ENCODE data around the gene CCDC68.
"Not testable (repeated sequence)": the region's sequence is repeated elsewhere in the genome, so short reads cannot be mapped to it uniquely, and the experiment has no call there.

Gene CCDC68, protein sequence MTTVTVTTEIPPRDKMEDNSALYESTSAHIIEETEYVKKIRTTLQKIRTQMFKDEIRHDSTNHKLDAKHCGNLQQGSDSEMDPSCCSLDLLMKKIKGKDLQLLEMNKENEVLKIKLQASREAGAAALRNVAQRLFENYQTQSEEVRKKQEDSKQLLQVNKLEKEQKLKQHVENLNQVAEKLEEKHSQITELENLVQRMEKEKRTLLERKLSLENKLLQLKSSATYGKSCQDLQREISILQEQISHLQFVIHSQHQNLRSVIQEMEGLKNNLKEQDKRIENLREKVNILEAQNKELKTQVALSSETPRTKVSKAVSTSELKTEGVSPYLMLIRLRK
- long read RNA-seq, donor 1, result 0 reads
- long read RNA-seq, donor 2, result 0 reads
- long read RNA-seq, donor 3, result 0 reads
- long read RNA-seq, donor 4, result 0 reads
- long read RNA-seq, donor 5, full-length matches to known transcripts, result 3 of 3 reads
- long read RNA-seq, donor 5, partial matches to known transcripts, result 0 of 3 reads
- long read RNA-seq, donor 5, other reads (novel, unspliced or antisense), result 0 of 3 reads
- long read RNA-seq, donor 6, result 0 reads
- long read RNA-seq, donor 7, result 0 reads
- long read RNA-seq, donor 8, full-length matches to known transcripts, result 1 of 1 reads
- long read RNA-seq, donor 8, partial matches to known transcripts, result 0 of 1 reads
- long read RNA-seq, donor 8, other reads (novel, unspliced or antisense), result 0 of 1 reads

- DNase-seq, result peak; percentile 68
Measured at GRCh38 chr18:54958704-54959625, at the start of gene CCDC68. TSS of gene CCDC68 (minus strand) at chr18:54959461. CDS start at chr18:54942791, 16,670 bp downstream.

DNA sequence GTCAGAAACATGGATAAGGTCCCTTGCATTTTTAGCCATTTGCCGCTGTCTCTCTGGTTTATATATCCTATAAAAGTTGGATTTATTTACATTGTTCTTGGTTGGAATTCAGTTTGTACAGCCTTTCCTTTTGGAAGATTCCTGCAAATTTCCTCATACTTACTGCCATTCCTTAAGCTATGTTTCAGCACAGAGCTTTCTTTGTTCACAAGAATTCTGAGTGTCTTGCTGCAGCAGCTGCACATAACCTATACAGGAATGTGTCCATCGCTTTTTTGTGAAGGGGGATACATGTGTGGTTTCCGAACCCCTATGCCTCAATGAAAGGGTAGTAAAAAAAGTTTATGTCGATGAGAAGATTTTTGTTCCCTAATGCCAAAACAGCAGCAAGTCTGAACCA is 48.3 kb upstream of the CCDC68 start:
- DNase-seq, result no peak

GRCh38 chr18:55003695-55004094 is 44.4 kb upstream of the CCDC68 start:
- no peak for DNase-seq

DNA sequence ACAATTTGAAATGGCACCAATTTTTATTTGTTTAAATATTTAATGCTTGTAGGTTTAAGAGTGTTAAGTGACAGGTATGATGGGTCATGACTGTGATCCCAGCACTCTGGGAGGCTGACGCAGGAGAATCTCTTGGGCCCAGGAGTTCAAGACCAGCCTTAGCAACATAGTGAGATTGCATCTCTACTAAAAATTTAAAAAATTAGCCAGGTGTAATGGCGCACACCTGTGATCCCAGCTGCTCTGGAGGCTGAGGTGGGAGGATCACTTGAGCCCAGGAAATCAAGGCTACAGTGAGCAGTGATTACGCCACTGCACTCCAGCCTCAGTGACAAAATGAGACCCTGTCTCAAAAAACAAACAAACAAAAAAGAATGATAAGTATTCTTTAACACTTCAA is 43.0 kb upstream of the CCDC68 start:
- DNase-seq, result no peak

DNA sequence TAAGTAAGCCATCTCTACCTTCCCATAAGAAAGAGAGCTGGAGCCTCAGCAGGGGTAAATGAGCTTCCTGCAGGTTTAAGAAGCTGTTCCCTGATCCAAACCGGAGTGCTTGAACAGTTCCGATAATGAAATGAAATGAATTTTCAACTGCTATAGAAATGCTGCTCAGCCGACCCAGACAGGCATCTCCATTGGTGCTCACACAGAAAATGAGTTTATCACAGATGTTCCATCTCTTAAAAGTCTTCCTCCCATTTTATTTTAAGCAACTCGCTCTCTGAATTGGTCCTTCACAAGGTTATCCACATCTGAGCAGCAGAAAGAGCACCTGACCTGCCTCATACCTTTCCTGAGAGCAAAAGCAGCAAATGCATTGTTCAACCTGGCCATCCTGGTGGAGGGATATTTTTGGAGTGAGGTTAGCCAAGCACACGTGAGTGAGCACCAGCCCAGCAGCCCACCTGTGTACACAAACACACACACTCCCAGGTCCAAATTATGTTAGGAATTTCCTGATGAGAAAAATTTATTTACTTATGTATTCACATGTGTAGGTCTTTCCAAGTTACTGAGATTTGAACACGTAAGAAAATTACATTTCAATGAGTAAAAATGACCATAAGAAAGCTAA is 42.2 kb upstream of the CCDC68 start:
- DNase-seq, result no peak

GRCh38 chr18:55000529-55000928 is 41.3 kb upstream of the CCDC68 start:
- DNase-seq, result no peak

DNA sequence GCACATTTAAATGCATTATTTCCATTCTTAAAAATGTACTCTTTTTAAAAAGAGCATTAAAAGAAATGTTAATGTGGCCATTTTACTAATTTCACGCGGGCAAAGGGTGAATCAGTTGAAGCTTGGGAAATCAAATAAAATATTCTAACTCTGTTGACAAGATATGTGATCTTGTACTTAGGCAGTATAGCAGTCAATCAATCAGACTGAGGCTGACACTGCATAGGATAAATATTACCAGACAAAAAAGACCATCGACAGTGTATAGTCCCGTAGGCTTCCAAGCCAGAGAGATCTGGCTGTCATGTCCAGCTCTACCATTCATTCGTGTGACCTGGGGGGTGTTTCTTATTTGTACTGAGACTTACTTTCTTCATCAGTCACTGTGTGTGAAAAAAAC is 39.8 kb upstream of the CCDC68 start:
- no peak for DNase-seq

DNA sequence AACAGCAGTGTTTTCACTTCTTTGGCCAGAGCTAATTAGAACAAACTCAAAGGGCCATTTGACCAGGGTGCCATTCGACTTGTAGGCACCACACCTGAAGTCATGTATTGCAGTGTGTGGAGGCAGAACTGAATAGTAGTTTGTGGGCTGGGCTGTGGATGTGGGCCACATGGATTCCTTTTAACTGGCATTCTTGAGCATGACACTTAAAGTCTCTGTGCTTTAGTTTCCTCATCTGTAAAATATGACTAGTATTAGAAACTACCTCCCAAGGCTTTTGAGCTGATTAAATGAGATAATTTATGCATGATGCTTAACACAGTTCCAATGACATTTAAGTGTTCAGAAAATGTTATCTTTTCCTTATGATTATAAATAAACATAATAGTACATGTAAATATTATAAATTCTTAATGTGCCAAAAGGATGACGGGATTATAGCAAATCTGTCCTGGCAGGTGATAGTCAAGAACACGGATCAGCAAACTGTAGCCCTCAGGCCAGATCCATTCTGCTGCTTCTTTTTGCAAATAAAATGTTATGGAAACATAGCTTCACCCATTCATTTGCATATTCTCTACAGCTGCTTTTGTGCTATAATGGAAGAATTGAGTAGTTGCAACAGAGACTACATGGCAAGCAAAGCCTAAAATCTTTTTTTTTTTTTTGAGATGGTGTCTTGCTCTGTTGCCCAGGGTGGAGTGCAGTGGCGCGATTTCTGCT is 36.3 kb upstream of the CCDC68 start:
- DNase-seq, result no peak

DNA sequence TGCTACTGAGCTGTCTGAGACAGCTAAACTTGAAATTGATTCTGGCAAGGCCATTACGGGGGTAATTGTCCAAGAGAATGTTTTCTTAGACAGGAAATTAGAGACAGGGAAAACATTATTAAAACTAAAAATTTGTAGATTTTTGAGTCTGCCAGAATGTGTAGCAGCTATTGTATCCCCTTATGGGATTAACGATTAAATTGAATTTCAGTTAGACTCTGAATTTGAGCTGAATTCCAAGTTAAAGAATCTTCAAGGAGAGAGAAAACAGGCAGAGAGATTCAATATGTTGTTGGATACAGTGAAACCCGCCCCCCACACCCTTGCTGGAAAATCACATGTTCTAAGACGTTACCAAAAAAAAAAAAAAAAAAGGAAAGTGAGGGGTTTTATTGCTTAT is 32.7 kb upstream of the CCDC68 start:
- no peak for DNase-seq

- no peak for DNase-seq
Measured at GRCh38 chr18:54984908-54985307, 25.6 kb upstream of the CCDC68 start.

- no peak for DNase-seq
Measured at GRCh38 chr18:54983791-54984190, 24.5 kb upstream of the CCDC68 start.

DNA sequence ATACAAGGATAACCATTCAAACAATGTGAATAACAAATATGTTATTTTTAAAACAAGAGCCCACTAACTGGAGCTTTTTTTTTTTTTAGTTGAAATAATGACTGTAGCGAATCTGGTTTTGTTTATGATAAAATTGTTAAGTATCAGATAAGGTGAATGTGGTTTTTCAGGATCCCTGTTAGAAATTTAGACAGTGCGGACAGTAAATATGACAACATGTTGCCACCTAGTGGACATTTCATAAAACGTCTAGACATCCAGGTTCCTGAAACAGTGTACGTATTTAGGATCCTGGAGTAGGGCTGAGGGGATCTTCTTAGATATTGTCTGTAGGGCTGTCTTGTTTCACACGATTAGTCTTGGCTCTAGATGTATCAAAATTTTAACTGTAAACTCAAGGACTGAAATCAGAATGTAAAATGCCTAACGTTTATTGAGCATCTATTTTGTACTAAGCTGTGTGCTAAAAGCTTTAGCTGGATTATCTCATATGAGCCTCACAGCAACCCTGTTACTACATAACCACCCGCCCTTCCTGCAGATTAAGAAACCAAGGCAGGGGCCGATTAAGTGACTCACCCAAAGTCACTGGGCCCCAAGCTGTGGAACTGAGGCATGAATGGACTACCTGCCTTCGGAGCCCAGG is 23.9 kb upstream of the CCDC68 start:
- DNase-seq, result no peak

DNA sequence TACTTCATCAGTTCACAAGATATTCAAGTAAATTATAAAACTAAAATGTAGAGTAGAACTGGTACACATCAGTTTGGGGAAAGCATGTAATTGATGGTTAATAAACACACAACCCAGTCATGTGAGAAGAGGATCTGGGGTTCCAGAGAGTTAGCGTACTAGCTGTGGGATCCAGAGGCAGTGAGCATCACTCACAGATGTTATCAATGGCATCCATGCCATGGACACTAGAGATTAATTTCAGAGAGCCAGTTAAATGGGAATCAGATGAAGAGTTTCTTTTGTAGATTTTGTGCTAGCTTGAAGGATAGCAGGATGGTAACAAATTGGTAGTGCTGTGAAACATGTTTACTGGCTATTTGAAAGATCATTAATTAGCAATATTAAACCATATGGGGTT is 21.8 kb upstream of the CCDC68 start:
- DNase-seq, result no peak

GRCh38 chr18:54975598-54975997 is 16.3 kb upstream of the CCDC68 start:
- no peak for DNase-seq

DNA sequence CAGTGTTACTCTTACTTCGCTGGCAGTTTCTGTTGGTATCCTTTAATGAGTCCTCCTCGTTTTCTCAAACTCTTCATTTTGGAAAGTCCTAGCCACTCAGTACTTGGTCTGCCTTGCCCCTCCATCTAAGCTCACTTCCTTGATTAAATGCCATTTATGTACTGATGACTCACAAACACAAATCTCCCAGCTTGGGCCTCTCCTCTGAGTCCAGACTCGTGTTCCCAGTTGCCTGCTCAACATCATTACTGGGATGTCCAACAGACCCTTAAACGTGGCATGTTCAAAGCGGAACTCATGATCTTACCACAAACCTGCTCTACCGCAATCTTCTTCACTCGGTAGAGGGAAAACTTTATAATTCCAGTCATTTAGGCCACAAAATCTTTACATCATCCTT is 13.8 kb upstream of the CCDC68 start:
- DNase-seq, result no peak

DNA sequence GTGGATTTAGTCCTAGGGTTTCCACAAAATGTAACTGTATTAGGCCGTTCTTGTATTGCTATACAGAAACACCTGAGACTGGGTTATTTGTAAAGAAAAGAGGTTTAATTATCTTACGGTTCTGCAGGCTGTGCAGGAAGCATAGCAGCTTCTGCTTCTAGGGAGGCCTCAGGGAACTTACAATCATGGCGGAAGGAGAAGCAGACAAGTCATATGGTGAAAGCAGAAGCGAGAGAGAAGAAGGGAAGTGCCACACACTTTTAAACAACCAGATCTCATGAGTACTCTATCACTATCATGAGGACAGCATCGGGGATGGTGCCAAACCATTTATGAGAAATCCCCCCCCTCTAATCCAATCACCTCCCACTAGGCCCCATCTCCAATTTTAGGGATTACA is 9.5 kb upstream of the CCDC68 start:
- DNase-seq, result no peak

DNA sequence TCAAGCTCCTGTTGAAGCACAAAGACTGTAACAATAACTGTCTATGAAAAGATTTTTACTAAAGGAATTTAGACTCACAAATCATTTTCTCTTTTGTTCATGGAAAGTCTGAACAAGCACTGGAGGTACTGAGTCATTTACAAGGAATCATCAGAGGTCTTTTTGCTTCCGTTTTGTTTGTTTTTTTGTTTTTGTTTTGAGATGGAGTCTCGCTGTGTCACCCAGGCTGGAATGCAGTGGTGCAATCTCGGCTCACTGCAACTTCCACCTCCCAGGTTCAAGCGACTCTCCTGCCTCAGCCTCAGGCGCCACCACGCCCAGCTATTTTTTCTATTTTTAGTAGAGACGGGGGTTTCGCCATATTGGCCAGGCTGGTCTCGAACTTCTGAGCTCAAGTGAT is 9.0 kb upstream of the CCDC68 start:
- not testable (repeated sequence) for DNase-seq

DNA sequence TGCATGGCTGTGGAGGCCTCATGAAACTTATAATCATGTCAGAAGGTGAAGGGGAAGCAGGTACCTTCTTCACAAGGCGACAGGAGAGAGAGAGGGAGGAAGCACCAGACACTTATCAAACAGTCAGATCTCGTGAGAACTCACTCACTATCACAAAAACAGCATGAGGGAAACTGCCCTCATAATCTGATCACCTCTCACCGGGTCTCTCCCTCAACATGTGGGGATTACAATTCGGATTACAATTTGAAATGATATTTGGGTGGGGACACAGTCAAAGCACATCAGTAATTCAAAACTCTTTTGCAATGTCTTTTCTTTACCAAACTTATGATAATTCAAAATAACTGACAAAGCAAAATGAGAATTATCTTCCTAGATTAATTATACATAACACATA is 8.5 kb upstream of the CCDC68 start:
- DNase-seq, result no peak

DNA sequence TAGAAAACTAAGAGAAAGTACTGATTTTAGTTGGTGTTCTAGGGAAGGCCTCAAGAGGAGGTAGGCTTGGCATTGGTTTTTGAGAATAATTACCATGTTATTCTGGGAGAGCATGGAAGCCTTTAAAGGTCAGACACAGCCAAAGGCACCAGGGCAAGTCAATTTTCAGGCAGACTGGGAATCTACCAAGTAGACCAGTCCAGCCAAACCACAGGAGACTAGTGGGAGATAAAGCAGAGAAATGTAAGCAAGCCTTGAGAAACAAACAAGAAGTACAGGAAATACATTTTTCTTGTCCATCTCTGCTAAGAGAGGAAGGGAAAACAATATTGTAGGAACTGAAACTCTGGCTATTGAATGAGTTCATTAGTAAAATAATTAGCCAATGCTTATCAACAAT is 5.5 kb upstream of the CCDC68 start:
- no peak for DNase-seq

DNA sequence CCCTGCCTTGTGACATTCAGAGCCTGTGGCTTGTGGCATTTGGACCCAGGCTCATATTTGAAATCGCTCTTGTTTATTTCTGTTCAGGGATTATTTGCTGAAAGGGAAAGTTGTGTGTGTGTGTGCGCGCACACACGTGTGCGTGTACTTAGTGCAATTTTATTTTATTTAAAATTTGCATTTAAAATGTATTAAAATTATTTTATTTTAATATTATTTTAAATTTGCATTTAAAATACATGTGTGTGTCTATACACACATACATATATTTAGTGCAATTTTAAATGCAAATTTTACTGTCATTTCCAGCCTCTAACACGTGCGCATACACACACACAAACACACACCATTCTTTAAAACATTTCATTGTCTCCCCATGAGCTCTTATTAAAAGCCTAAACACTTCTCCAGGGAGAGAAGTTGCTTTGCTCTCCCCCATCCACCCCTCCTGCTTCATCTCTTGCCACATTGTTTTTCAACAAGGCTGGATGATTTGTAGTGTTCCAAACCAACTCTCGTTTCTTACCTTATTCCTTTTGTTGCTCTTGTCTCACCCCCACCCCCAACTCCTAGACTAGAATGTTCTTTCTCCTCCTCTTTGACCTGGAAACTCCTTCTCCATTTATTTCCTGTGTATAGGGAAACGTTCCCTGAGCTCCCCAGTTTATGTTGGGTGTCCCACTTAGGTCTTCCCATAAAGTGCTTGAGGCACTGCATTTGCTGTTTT is 3.8 kb upstream of the CCDC68 start:
- no peak for DNase-seq
